Keratinocyte (primary cell): ENCODE results near the gene TTC16. TPM values are rescaled to one million over a fixed set of nuclear protein-coding genes. Genes with fewer than 3 reads are reported as not detected.

Experiments used
- DNase-seq: peaks from one replicate; pipeline ENCODE4 v3.0.0-alpha.2; 2011; ENCODE audit warnings: low read depth, missing footprints, low spot score
- FAIRE-seq: peaks from 2 replicates; lab custom pipeline; 2011; peaks lifted over from hg19 to GRCh38; lab: Jason Lieb, UNC
- H2AFZ ChIP-seq: 2 replicates; pipeline ENCODE4 v1.6.0; 2012; ENCODE audit warnings: low read length, control low read depth, inconsistent platforms; ENCODE audit not compliant: control insufficient read depth
- H3K27ac ChIP-seq: 2 replicates; pipeline ENCODE4 v1.5.1; 2011; ENCODE audit warnings: low read length; ENCODE audit not compliant: control insufficient read depth, insufficient read depth
- H3K27me3 ChIP-seq: 3 replicates; pipeline ENCODE4 v1.6.0; 2011; ENCODE audit warnings: low read length; ENCODE audit not compliant: control insufficient read depth, insufficient read depth; ENCODE audit errors: extremely low read depth
- H3K36me3 ChIP-seq, 2 experiments: 2 replicates in 1 of 2; 3 replicates in 1 of 2; pipeline ENCODE4 v1.5.1; 2011; ENCODE audit warnings: low read length in 2 of 2, mild to moderate bottlenecking in 1 of 2; ENCODE audit not compliant: control insufficient read depth in 2 of 2, insufficient read depth in 2 of 2; ENCODE audit errors: extremely low read depth in 1 of 2
- H3K4me1 ChIP-seq: 3 replicates; pipeline ENCODE4 v1.5.1; 2011; ENCODE audit warnings: low read length; ENCODE audit not compliant: control insufficient read depth, insufficient read depth; ENCODE audit errors: extremely low read depth
- H3K4me2 ChIP-seq: 3 replicates; pipeline ENCODE4 v1.6.0; 2011; ENCODE audit warnings: low read depth, low read length; ENCODE audit not compliant: control insufficient read depth, insufficient read depth; ENCODE audit errors: extremely low read depth
- H3K4me3 ChIP-seq, 3 experiments: fragments of 200-600 bp in 1 of 3; sonication (generic) in 1 of 3; 2 replicates in 2 of 3; 3 replicates in 1 of 3; pipeline ENCODE4 v1.5.1; 2011 to 2016; ENCODE audit warnings: low read length in 3 of 3, mild to moderate bottlenecking in 3 of 3, control low read depth in 2 of 3, inconsistent platforms in 1 of 3, low read depth in 1 of 3, mixed read lengths in 1 of 3, mixed run types in 1 of 3, moderate library complexity in 1 of 3; ENCODE audit not compliant: control insufficient read depth in 2 of 3, insufficient read depth in 2 of 3; ENCODE audit errors: extremely low read depth in 1 of 3
- H3K79me2 ChIP-seq: 2 replicates; pipeline ENCODE4 v1.6.0; 2012; ENCODE audit warnings: low read length; ENCODE audit not compliant: control insufficient read depth, insufficient read depth
- H3K9ac ChIP-seq: 3 replicates; pipeline ENCODE4 v1.6.0; 2011; ENCODE audit warnings: low read length; ENCODE audit not compliant: control insufficient read depth, insufficient read depth; ENCODE audit errors: extremely low read depth
- H3K9me1 ChIP-seq: 3 replicates; pipeline ENCODE4 v1.6.0; 2011; ENCODE audit warnings: low read length; ENCODE audit not compliant: control insufficient read depth, insufficient read depth; ENCODE audit errors: extremely low read depth
- H3K9me3 ChIP-seq: 2 replicates; pipeline ENCODE4 v1.5.1; 2012; ENCODE audit warnings: low read depth, low read length; ENCODE audit not compliant: control insufficient read depth
- H4K20me1 ChIP-seq: 3 replicates; pipeline ENCODE4 v1.6.0; 2011; ENCODE audit warnings: low read length; ENCODE audit not compliant: control insufficient read depth, insufficient read depth; ENCODE audit errors: extremely low read depth
- CTCF ChIP-seq, 3 experiments: IDR thresholded peaks in 1 of 3; conservative IDR thresholded peaks in 1 of 3; optimal IDR thresholded peaks in 1 of 3; 2 replicates in 2 of 3; 3 replicates in 1 of 3; pipeline versions ENCODE3 to v1.5.1; 2011; ENCODE audit warnings: low read length in 3 of 3, mild to moderate bottlenecking in 3 of 3, moderate library complexity in 2 of 3, control low read depth in 1 of 3, inconsistent platforms in 1 of 3; ENCODE audit not compliant: insufficient read depth in 2 of 3; ENCODE audit errors: extremely low read depth in 1 of 3
- EZH2 ChIP-seq: IDR thresholded peaks from one replicate; pipeline ENCODE4 v1.6.1; 2012; ENCODE audit warnings: inconsistent platforms, mild to moderate bottlenecking, low read length, moderate library complexity
- dilution Hi-C: fragments of 300-500 bp; cut with MboI; formaldehyde crosslinking; loops from one replicate; pipeline ENCODE4 v1.7.0; 2020; ENCODE audit warnings: low sequenced_read_pairs; ENCODE audit not compliant: extremely low pct_ligation_motif_present
- polyA plus RNA-seq, 5 experiments: library from polyadenylated mRNA; depleted of rRNA in 3 of 5; stranded (reverse) in 3 of 5; stranded (forward) in 1 of 5; unstranded in 1 of 5; fragments of >200 nt; gene quantifications; 1 replicate in 1 of 5; 2 replicates in 3 of 5; 3 replicates in 1 of 5; pipeline versions ENCODE4 v1.2.1 to v1.2.3, GENCODE V29; 2011 to 2012; ENCODE audit warnings: missing spikeins in 2 of 5, low read depth in 1 of 5, low replicate concordance in 1 of 5

The TTC16 gene
- polyA plus RNA-seq, 1 donor (not counting 4 experiments of a cell fraction or from before 2014, with no cell fraction given): not detected

- Histone ChIP-seq H2AFZ (no peak overlapping the region), H3K4me2 (no peak overlapping the region), H4K20me1 (no peaks in the 10 kb centered on the region), H3K4me1 (peaks cover 10% of the 10 kb centered on the region), H3K79me2 (no peaks in the 10 kb centered on the region), H3K27me3 (no peaks in the 10 kb centered on the region), H3K9ac (no peak overlapping the region), H3K4me3 (no peak overlapping the region), H3K9me3 (no peaks in the 10 kb centered on the region), H3K27ac (no peak overlapping the region), H3K9me1 (no peaks in the 10 kb centered on the region), H3K36me3 (peaks cover 0 to 3% of the 10 kb centered on the region in 2 experiments)
- DNase-seq (no peak), FAIRE-seq (no peak)
- TF ChIP-seq CTCF (optimal IDR thresholded peaks at IDR 0.05 in 1 of 3, IDR thresholded peaks at IDR 0.05 in 1 of 3, conservative IDR thresholded peaks at IDR 0.05 in 1 of 3; ENCODE audit: extremely low read depth in 1 of 3, insufficient read depth in 2 of 3, low read length in 3 of 3) (no peak), EZH2 (no peak)
- dilution Hi-C loops: no loop called here
Observed at GRCh38 chr9:127732444-127732843, 16.6 kb downstream of the TTC16 start.

GRCh38 chr9:127733614-127734013 is 17.7 kb downstream of the TTC16 start:
- no peak overlapping the region for H3K4me2 ChIP-seq

More at GRCh38 chr9:127733614-127734013, 17.7 kb downstream of the TTC16 start:
- Histone ChIP-seq H3K9me1 (no peaks in the 10 kb centered on the region), H3K4me3 (no peak overlapping the region), H2AFZ (no peak overlapping the region), H3K36me3 (peaks cover 0 to 3% of the 10 kb centered on the region in 2 experiments), H3K27ac (no peak overlapping the region), H4K20me1 (no peaks in the 10 kb centered on the region), H3K9me3 (no peaks in the 10 kb centered on the region), H3K4me1 (peaks cover 10% of the 10 kb centered on the region), H3K79me2 (no peaks in the 10 kb centered on the region), H3K27me3 (no peaks in the 10 kb centered on the region), H3K9ac (no peak overlapping the region)
- FAIRE-seq: no peak
- dilution Hi-C loops: no loop called here
- TF ChIP-seq EZH2 (no peak), CTCF (optimal IDR thresholded peaks at IDR 0.05 in 1 of 3, IDR thresholded peaks at IDR 0.05 in 1 of 3, conservative IDR thresholded peaks at IDR 0.05 in 1 of 3; ENCODE audit: extremely low read depth in 1 of 3, insufficient read depth in 2 of 3, low read length in 3 of 3) (no peak)
- DNase-seq: no peak
